SKM-1 treated with dmso at 0.1 percent for 144 hours (cell line): ENCODE measurements around the gene LPAR2.

Source experiments
- DNase-seq: peaks from one replicate; lab custom pipeline; 2025; ENCODE audit not compliant: unreplicated experiment; lab: John Stamatoyannopoulos, UW

Gene LPAR2

DNA sequence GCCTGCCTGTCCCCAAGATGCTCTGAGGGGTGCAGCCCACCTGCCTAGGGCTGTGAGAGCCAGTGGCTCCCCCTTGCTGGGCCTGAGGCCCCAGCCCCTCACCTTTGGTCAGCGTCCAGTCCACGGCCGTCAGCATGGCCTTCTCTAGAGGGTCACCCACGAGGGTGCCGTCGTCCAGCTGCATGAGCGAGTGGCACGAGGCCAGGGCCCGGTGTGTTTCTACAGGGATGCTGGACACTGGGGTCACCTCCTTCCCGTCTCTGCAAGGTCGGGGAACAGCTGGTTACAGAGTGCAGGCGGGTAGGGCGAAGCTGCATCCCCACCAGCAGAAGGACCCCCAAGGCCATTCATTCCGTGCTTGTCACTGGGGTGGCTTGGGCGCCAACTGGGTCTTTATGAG, 26.4 kb upstream of the LPAR2 start:
- no peak for DNase-seq

GRCh38 chr19:19653597-19654147, 25.7 kb upstream of the LPAR2 start:
- DNase-seq: no peak

GRCh38 chr19:19652482-19653295, 24.7 kb upstream of the LPAR2 start:
- no peak for DNase-seq

- no peak for DNase-seq
Measured at GRCh38 chr19:19651076-19651475, 23.1 kb upstream of the LPAR2 start.

- DNase-seq: no peak
Measured at GRCh38 chr19:19650331-19650730, 22.3 kb upstream of the LPAR2 start.

DNA sequence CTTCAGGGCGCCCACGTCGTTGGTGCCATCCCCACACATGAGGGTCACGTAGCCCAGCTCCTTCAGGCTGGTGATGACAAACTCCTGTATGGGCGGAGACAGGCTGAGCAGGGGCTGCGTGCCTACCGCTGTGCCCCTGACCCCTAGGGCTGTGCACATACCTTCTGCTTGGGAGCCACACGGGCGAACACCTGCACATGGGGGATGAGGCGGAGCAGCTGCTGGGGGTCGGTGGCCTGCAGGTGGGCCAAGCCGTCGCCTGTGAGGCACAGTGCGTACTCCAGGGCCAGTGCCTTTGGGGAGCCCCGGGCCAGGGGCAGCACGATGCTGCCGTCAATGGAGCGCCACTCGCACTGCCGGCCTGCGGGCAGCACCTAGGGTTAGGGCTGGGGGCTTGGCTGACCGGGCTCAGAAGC, 21.6 kb upstream of the LPAR2 start:
- DNase-seq: no peak

DNA sequence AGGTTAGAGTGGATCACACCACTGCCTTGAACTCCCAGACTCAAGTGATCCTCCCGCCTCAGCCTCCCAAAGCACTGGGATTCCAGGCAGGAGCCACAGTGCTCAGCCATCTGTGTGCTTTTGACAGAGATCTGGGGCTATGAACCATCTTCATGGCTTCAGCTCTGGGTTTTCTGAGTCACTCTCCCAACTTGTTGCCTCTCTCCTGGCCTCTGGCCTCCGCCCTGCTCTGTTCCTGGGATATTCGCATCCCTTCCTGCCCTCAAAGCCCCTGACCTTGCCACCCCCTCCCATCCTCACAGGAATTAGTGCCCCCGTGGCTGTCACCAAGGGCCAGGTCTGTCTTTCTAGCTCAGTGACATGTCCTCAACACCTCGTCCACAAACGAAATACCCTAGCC, 21.1 kb upstream of the LPAR2 start:
- DNase-seq: no peak

DNA sequence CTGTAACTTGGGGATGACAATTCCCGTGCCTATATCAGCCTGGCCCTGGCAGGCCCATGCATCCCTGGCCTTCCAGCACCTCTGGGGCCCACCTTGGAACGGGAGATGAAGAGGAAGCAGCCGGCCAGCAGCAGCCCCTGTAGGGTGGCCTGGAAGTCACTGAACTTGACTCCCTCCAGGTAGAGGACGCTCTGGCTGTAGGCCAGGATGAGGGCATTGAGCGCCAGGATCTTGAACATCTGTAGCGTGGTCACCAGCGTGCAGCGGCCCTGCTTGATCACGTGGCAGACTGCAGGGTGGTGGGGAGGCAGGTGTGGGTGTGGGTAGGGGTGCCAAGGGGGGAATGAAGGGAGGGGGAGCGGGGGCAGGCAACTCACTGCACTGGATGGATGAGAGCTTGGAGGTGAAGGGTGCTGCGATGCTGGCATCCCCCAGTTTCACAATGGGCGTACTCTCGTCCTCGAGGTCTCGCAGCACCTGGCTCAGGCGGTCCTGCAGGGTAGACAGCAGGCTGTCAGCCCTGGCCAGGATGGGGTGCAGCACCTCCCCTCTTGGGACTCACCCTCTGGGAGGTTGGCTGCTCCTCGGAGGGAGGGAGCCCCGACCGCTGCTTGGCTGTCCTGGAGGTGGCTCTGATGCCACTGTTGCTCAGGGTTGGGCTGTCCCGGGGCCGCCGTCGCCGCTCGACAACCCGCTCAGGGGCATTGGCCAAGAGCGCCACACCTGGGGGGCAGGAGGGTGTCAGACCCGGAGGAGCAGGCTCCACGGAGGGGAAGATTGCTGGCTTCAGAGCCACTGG, 19.2 kb upstream of the LPAR2 start:
- no peak for DNase-seq

DNA sequence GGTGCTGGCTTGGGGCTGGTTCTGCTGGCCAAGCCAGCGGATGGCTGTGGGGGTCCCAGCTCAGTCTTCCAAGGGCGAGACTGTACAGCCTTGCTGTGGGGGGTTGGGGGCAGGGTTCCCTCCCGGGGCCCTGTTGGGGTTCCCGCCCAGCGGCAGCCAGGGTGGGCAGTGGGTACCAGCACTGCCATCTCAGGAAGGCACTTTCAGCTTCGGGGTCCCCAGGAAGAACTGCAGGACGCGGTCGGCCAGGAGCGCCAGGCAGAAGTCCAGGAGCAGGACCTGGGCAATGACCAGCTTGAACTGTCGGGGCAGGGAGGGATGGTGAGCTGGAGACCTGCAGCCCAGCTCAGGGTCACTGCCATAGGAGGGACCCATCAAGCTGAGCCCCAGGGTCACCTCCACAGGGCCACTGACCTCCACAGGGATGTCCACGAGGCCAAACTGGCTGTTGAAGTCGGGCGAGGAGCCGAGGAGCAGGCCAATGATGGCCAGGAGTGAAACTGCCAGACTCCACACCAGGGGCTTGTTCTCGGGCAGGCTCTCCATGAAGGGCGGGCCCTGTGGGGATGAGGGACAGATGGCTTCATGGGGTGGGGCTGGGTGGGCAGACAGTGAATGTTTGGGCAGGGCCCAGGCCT, 17.3 kb upstream of the LPAR2 start:
- DNase-seq: no peak

DNA sequence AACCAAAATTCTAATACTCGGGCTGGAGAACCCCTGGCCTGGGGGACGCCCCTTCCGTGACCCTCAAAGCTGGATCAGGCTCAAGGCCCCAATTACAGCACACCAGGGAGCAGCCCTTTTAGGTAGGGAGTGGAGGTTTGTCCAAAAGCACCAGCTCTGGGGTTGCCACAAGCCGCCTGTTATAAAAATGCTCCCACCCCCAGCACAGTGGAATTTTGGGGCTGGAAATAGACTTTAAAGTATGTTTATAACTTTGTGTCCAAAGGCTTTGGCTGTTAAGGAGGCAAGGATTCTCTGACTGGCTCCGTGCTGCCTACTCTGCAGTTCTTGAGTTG, 16.0 kb upstream of the LPAR2 start:
- DNase-seq: no peak

DNA sequence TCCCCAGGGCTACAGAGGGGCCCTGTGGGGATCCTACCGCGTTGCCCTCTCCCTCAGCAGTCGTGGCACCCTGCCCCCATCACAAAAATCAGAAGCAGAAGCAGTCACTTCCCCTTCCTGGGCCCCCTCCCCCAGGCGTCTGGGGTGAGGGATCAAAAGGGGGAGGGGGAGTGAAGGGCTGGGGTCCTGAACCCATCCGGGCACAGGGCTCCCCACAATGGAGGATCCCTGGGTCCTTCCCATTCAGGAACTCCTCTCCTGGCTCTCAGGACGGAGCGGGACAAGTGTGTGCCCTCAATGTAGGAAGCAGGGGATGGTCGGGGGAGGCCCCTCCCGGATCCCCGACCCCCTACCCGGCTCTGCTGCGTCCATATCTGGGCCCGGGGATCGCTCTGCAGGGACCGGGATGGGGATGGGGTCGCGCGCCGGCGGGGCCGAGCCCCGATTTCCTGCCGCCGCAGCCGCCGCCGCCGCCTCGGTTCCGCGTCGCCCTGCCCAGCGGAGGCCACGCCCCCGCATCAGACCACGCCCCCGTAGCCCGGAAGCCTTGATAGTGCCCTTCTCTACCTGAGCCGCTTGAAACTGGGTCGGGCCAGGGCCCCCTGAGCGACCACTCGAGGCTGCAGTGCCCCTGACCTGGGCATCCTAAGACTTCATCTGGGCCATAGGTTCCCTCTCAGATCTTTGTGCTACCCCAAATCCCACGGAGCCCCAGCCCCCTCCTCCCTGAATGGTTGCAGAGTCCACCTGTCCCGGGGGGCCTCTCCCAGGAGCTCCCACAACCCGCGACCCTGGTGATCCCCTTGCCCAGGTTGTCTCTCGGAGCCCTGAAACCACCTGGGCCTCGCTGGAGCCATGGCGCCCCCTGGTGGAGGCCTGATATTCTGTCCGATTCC, 15.4 kb upstream of the LPAR2 start, which contains the start of gene GMIP:
Gene GMIP (minus strand): TSS at position 500 of the 896 bp plus-strand sequence. CDS start 128 bp downstream, at position 372.
- peak; percentile 78 for DNase-seq

GRCh38 chr19:19642506-19643157, 14.6 kb upstream of the LPAR2 start:
- peak; percentile 23 for DNase-seq

- no peak for DNase-seq
Measured at GRCh38 chr19:19637523-19638251, 9.7 kb upstream of the LPAR2 start.

- DNase-seq: no peak
Measured at GRCh38 chr19:19637186-19637522, 9.1 kb upstream of the LPAR2 start.

- no peak for DNase-seq
Measured at GRCh38 chr19:19636573-19637185, 8.7 kb upstream of the LPAR2 start.

DNA sequence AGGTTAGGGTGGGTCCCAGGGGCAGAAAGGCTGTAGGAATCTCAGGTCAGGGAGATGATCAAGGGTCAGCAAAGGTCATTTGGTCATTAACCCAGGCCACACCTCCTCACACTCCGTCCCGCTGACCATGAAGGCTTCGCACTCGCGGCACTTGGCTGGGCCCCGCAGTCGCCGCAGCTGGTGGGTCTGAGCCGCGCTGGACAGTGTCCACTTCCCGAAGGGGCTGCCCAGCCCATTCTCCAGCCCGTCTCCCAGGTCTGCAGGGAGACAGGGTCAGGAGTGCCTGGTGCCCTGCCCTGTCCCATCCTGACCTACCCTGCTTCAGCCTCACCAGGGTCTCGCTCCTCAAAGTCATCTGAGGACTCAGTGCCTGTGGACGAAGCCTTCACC, 7.3 kb upstream of the LPAR2 start:
- no peak for DNase-seq

DNA sequence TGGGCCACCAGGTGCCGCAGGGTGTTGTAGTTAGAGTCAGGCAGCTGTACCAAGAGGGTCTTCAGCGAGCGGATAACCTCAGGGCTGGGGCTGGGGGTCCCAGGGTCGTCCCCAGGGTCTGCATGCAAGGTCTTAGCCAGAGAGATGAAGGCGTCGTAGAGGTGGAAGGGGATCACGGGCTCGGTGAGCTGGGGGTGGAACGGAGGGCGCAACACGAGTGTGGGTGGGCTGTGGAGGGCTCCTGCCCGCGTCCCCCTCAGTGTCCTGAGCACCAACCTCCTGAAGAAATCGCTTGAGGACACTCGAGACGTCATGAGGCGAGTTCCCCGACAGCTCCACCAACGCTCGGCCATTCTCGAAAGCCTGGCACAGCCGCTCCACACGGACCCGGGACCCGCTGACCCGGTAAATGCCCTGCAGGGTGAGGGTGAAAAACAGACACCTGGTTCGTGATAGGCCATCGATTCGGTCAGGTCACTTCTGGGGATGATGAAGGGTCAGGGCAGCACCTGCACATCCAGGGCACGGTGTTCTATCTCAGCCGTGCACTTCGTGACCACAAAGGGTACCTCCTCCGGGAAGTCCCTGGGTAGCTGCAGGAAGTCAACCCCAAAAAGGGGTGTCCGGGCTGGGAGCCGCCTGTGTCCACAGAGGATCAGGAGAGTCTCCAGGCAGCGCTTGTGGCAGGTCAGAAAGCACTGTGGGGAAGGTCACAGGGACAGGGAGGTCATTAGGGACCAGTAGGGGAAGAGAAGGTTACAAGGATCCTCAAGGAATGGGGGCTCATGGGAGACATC, 6.7 kb upstream of the LPAR2 start:
- DNase-seq: no peak
